GM12874 (cell line): ENCODE measurements around the gene ZMIZ1.

Experiments
- CTCF ChIP-seq: IDR thresholded peaks from 2 replicates; pipeline ENCODE4 v1.5.1; 2011; ENCODE audit warnings: low read depth, mild to moderate bottlenecking, control low read depth, low read length, moderate library complexity; ENCODE audit not compliant: insufficient read depth

The ZMIZ1 gene

DNA sequence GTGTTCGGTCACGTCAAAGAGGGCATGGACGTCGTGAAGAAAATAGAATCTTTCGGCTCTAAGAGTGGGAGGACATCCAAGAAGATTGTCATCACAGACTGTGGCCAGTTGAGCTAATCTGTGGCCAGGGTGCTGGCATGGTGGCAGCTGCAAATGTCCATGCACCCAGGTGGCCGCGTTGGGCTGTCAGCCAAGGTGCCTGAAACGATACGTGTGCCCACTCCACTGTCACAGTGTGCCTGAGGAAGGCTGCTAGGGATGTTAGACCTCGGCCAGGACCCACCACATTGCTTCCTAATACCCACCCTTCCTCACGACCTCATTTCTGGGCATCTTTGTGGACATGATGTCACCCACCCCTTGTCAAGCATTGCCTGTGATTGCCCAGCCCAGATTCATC lies 285.0 kb downstream of the ZMIZ1 start:
- no peak for TF ChIP-seq CTCF

- TF ChIP-seq CTCF, result no peak
Observed at GRCh38 chr10:79354141-79354540, 285.4 kb downstream of the ZMIZ1 start.

DNA sequence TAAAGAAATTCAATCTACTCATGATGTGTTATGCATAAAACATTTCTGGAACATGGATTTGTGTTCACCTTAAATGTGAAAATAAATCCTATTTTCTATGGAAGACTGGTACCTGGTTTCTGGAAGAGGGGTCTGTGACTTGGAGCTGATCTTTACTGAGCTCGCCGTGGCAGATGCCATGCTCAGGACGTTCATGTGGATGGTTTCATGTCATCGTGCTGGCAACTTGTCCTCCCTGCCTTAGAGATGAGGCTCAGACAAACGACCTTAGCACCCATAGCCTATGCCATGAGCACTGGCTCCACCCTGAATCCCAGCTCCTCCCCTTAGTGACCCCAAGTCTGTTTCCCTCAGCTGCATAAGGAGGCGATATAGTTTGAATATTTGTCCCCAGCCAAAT lies 285.8 kb downstream of the ZMIZ1 start:
- TF ChIP-seq CTCF, result no peak

GRCh38 chr10:79355420-79356017 lies 286.8 kb downstream of the ZMIZ1 start:
- TF ChIP-seq CTCF, result no peak

DNA sequence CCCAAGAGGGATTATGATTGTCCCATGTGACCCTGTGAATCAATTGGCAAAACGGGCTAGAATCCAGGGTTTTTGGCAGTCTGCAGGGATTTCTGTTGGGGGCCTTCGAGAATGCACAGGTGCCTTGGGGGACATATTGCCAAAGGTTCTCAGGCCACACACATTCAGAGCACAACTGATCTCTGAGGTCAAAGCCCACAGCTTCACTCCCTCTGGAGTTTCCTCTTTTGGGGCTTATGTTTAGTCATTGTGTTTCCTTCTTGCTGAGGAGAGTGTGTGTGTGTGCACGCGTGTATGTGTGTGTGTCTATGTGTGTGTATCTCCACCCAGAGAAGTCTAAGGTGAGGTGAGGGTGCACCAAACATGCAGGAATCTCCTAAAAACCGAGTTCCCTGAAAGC lies 287.3 kb downstream of the ZMIZ1 start:
- no peak for TF ChIP-seq CTCF

GRCh38 chr10:79357180-79357579 lies 288.4 kb downstream of the ZMIZ1 start:
- TF ChIP-seq CTCF, result no peak

- TF ChIP-seq CTCF, result no peak
Observed at GRCh38 chr10:79358811-79359210, 290.0 kb downstream of the ZMIZ1 start.

DNA sequence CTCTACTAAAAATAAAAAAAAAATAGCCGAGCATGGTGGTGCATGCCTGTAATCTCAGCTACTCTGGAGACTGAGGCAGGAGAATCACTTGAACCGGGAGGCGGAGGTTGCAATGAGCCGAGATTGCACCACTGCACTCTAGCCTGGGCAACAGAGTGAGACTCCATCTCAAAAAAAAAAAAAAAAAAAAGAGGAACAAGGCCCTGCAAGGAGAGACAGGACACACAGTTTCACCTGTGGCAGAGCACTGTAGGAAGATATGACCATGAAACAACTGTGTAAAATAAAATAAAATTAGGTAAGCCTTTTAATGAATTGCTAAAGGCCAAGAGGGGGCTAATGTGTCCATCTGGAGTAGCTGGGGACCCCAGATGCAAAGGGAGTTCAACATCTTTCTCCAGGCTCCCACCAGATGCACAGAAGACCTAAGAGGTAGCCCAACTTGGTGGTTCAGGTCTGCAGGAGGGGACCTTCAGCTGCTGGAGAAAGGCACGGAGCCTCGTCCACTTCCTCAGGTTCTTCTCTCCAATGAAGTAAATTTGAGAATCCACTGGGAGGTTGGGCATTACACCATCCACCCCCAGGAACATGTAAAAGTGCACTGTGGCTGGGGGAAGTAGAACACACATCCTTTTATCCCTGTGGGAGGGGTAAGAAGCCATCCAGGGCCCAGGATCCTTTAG lies 291.2 kb downstream of the ZMIZ1 start:
- no peak for TF ChIP-seq CTCF
